HG03575 (cell line): ENCODE data around the gene CCDC57.
"Not testable (repeated sequence)": the region's sequence is repeated elsewhere in the genome, so short reads cannot be mapped to it uniquely, and the experiment has no call there.

Experiments
- ATAC-seq: cut with Tn5 transposase; IDR thresholded peaks from one replicate; pipeline ENCODE4 v1.9.1; 2021; ENCODE audit not compliant: unreplicated experiment, insufficient number of reproducible peaks, low FRiP score; ENCODE audit errors: extremely low read depth

The CCDC57 gene

DNA sequence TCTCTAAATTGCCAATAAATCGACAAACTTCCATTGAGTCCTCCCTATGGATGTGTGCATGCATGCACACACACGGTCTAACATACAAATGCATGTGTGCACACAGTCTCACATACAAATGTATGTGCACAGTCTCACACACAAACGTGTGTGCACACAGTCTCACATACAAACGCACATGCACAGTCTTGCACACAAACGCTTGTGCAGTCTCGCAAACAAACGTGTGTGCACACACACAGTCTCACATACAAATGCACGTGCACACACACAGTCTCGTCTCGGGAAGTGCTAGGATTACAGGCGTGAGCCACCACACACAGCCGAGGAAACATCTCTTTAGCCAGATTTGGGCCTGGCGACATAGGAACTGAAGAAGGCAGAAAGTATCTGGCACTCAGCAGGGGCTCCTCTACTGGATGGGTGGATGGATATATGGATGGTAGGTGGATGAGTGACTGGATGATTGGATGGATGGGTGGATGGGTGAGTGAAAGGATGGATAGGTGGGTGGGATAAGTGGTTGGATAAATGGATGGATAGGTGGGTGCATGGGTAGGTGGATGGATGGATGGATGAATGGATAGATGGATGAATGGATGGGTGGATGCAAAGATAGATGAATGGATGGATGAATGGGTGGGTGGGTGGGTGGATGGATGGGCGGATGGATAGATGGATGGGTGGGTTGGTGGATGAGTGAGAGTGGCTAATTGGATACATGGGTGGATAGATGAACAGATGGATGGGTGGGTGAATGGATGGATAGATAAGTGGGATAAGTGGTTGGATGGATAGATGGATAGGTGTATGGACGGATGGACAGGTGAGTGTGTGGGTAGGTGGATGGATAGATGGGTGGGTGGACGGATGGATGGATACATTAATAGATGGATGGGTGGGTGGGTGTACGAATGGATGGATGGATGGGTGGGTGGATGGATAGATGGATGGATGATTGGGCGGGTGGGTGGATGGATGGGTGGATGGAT is 65.7 kb downstream of the CCDC57 start:
- no peak for ATAC-seq

DNA sequence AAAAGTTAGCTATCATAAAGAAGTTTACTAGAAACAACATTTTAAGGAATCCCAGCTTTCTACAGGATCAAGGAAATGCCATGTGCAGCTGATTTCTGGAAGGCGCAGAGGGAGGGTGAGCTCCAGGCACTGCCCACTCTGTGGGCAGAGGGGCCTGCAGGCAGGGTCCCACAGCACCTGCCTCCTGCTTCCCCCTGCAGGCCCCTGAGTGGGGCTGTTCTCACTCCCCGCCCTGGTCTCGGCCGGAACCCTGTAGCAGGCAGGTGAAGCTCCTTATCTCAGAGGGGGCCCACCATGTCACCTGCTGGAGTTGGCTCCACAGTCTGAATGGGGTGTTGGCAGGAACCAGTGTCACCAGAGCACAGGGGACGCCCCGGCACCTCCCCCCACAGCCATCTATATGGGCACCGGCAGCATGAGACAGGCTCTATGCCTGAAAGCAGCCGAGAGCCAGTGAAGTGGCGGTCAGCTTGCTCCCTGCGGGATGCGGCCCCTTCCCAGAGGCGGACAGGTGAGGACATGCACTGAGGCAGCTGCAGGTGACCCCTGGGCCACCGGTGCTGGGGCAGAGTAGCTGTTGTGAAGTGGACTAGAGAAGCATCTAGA is 67.0 kb downstream of the CCDC57 start:
- no peak for ATAC-seq

DNA sequence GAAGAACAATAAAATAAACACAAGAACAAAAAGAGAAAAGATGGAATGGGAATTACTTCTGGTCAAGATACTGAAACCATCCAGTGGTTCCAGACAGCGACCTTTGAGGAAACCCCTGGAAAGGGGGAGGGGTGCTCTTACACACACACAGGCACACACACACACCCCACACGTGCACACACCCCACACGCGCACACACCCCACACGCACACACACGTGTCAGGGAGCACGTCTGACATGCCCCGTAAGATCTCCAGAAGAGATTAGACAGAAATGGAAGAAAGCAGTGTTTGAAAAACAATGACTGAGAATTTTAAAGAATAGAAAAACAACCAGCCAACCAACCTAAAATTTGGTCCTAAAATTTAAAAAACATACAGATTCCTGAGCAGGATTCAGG is 69.3 kb downstream of the CCDC57 start:
- ATAC-seq: no peak

DNA sequence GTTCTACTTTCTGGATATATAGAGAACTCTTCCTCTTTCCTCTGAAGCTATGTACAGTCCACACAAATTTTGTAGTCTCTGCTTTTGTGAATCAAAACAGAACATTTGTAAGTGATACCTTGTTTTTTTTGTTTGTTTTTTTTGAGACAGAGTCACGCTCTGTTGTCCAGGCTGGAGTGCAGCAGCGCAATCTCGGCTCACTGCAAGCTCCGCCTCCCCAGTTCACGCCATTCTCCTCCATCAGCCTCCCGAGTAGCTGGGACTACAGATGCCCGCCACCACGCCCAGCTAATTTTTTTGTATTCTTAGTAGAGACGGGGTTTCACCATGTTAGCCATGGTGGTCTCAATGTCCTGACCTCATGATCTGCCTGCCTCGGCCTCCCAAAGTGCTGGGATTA is 72.7 kb downstream of the CCDC57 start:
- ATAC-seq: not testable (repeated sequence)

DNA sequence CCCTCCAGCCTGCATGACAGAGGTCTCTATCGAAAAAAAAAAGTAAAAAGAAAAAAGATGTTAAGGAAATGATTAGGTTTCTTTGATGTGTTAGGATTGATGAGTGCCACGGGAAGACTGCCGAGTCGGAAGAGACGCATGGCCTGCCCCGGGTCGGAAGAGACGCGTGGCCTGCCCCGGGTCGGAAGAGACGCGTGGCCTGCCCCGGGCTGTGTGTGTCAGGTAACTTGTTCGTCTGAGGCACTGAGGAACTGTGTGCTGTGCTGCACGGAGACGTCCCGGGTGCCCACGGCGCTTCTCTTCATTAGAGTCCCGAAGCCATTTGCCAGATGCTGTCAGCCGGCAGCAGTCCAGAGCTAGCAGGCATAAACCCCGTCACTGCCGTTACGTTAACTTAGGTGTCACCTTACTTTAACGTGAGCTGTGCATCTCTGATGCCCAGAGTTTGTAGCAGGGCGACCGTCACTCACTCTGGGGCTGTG is 74.1 kb downstream of the CCDC57 start:
- no peak for ATAC-seq

DNA sequence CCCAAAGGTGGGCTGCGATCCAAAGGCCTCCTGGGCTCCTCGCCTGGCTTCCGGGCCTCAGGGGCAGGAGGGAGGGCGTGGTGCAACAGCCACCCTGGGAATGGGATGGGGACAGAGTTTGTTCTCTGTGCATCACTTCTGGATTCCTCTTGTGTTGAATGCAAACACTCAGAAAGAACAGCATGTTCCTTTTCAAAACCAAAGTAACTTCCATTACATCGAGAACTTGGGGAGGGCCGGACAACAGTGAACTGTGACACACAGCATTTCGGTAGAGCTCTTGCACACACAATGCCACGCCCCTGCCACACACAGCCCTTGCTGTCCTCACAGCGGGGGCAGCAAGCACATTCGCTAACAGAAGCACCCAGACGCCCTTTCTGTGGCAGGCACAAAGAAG is 78.5 kb downstream of the CCDC57 start:
- no peak for ATAC-seq

DNA sequence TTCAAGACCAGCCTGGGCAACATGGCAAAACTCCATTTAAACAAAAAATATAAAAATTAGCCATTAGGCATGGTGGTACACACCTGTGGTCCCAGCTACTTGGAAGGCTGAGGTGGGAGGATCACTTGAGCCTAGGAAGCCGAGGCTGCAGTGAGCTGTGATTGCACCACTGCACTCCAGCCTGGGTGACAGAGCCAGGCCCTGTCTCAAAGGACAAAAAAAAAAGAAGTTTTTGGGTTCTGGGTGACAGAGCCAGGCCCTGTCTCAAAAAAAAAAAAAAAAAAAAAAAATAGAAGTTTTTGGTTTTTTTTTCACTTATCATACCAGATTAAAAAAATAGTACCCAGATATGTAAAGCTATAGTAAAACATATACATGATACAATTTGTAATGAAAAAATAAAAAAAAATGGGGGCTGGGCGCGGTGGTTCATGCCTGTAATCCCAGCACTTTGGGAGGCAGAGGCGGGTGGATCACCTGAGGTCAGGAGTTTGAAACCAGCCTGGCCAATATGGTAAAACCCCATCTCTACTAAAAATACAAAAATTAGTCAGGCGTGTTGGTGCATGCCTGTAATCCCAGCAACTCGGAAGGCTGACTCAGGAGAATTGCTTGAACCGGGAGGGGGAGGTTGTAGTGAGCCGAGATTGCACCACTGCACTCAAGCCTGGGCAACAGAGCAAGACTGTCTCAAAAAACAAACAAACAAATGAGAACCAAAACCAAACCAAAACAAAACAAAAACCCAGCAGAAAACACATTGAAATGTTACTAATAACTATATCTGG is 79.3 kb downstream of the CCDC57 start:
- ATAC-seq: not testable (repeated sequence)

DNA sequence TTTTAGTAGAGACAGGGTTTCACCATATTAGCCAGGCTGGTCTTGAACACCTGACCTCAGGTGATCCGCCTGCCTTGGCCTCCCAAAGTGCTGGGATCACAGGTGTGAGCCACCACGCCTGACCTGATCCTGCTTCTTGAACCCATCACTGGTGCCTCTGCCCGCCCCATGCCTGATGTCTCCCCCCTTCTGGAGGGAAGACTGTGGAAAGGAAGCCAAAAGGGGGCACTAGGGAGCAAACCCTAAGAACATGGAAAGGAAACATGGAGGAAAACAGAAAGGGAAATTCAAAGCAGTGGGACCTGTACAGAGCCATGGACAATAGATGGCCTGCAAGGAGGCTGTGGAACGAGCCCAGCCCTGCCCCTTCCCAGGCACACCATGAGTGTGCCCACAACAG is 83.5 kb downstream of the CCDC57 start:
- ATAC-seq: no peak

DNA sequence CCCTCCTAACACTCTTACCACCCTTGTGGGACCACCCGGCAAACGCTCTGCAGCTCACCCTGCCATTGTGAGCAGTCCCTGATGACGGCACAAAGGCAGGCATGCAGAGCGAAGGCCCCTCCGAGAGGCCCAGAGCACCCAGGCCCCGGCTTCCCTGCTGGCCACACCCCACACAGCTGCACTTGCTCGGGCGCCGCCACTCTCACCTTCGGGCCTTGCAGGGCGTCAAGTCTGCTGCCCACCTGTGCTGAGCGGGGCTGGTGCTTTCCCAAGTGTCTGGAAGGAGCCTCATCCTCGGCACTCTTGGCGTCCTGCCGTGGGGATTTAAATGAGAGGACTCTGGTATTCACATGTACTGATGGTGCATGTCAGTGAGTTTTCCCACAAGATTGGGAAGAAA is 84.4 kb downstream of the CCDC57 start:
- no peak for ATAC-seq

DNA sequence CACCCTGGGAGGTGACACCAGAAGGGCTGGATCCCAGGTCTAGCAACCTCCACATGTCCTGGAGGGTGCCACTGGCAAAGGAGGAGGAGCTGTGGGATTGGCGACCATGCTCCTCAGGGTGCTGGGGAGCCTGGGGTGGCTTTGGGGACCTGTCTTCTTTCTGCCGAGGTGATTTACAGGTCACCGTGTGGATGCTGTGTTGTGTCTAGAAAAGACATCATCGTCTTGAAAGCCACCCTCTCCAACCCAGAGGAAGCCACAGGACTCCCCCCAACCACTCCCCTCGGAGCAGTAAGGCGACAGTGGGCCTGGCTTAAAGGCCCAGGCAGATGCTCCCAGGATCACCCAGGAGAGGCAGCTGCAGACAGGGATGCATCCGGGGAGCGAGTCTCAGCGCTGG is 84.9 kb downstream of the CCDC57 start:
- no peak for ATAC-seq

DNA sequence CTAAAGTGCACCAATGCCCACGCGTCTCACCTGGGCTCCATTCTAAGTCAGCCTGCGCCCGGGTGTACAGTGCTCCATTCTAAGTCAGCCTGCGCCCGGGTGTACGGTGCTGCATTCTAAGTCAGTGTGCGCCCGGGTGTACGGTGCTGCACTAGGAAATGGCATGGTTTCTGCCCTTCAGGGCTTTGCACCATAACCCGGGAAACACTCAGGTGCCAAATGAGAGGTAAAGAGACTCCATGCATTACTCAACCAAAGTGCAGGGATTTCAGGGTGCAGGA is 85.4 kb downstream of the CCDC57 start:
- no peak for ATAC-seq

DNA sequence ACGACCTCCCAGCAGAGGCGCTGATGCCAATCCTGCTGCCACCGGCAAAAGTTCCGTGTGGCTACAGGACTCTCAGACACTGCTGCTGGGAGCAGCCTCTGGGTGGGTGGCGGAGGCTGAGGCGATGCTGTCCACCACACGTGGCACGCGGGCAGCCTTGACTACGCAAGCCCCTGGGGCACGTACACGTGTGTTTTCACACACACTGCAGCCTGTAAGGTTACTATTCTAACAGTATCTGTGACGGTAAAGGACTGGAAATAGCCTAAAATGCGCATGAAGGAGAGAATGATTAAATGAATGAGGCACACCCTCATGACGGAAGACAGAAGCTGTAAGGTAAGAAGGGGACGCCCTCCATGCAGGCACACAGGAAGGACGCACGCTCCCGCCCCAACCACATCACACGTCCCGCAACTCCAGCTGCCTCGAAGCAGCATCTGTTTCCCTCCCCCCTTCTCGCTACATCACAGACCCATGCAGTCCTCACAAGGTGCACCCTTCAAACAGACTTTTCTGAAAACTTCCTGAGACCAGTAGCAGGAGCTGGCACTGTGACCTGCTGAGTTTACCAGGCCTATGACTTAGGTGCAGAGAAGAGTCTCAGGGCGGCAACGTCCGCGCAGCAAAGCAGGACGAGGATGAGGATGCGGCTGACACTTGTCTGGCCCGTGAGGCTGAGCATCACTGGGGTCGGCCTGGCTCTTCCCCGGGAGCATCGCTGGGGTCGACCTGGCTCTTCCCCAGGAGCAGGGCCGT is 85.9 kb downstream of the CCDC57 start:
- no peak for ATAC-seq

DNA sequence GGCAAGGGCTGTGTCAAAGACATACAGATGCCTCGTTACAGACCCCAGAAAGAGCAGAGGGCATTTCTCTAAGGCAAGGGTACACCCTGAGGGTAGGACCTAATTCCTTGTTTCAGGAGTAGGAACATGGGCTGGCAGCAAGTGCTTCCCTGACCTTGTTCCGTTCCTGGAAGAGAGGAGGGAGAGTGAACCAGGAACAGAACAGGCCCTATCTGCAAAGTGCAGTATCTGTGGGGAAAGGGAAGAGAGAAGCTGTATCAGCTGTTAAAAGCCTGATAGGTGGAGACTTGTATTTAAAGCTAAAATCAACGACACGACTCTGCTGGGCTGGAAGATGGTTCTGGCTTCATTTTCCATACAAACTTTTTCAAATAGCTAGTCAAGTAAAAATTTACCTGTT is 88.5 kb downstream of the CCDC57 start:
- no peak for ATAC-seq

DNA sequence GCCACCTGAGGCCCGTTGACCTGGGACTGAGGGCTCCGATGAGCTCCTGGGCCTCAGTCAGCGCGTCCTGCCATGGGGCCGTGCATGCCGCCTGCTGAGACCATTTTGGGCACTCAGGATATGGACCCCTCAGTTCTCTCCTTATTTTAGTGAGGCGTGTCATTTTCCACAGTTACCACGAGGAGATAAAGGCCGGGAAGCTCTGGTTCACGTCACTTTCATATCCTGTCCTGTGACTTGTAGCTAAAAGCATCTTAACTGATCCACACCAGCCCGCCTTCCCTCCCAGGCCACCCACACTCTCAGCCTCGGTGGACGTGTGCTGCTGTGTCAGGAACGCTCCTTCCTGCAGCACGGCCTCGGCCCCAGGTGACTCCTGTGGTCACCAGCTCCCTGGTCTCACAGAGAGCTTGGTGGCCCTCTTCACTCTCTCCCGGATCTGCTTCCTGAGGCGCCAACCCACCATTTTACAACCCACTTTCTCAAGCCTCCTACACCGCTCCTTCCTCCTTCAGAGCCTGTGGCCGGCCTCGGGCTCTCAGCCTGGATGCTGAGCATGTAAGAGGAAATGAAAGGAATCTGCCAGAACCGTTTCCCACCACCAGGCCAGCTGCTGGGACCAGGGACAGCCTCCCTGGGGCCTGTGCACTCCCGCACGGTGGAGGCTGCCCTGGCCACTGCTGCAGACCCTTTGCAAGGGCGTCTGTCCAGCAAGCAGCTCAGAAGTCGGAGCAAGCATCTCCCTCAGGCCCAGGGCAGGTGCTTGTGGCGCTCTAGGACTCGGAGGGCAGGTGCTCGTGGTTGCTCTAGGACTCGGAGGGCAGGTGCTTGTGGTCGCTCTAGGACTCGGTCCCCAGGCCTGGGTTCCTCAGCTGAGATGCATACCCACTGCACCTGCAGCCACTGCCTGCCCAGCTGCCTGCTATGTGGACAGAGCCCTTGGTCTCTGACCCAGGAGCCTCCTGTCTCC is 90.7 kb downstream of the CCDC57 start:
- ATAC-seq: no peak

DNA sequence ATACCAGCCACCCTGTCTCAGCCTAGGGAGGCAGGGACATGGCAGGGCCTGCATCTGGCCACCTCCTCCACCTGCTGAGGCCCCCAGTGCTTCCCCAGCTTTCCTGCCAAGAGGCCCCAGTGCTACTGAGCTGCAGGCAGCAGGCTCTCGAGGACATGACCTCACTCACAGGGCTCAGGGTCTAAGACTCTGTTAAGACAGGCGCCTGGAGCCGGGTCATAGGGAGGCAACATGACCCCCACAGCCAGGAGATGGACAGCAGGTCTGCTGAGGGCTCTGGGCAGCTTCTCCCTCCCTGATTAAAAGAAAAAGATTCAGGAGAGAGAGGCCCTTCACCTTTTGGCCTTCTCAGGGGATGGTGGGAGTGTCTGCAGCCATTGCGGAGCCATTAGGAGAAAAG is 91.4 kb downstream of the CCDC57 start:
- ATAC-seq: no peak

DNA sequence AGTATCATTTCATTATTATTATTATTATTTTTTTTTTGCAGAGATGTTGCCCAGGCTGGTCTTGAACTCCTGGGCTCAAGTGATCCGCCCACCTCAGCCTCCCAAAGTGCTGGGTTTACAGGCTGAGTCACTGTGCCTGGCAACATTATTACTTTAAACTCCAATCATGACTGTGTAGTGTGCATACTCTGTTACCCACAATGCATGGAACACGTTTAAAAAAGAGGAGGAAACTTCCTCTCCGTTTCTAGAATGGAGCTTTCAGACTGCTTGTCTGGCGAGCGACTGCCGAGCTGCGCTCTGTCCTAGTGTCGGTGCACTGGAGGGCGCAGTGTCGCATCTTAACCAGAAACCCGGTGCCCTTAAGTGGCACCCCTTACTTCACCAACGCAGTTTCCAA is 92.5 kb downstream of the CCDC57 start:
- ATAC-seq: no peak

DNA sequence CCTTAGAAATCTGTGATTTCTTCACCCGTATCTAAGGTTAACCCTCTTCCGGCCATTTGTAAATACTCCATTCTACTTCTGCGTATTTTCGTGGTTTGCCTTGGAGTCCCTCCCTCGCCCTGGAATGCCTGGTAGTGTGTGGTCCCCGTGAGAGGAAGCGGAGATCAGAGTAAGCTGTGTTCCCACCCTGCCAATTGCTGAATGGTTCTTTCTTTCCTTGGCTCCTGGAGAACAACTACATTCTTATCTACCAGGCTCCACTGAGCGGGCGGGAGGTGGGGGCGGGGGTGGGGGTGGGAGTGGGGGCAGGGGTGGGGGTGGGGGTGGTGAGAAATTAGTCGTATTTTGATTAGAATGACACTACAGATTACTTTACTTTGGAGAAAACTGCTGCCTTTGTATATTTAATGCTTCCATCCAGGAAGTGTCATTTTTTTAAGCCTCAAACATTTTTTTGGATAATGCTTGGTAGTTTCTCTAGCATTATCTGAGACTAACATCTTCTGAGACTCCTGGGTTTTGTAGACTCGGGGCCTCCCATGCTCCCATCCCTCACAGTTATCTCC is 93.7 kb downstream of the CCDC57 start:
- ATAC-seq: no peak
